ENCODE data around the gene BCL2L11.

DNA sequence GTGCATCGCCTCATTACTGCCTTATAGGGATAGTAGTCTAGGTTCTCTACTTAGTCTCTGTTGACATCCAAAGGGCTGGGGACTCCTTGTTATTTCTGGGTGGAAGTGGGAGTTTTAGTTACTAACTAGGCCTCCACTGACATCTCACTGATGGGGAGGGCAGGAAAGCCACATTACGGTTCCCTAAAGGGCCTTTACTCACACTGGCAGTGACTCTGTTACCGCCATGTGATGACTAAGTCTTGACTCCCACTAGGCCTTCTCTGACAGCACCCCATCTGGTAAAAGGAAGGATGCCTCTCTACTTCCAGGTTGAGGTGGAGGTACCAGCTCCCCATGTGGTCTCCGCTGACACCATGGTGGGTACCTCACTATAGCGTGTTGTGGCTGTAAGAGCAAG lies 14.0 kb upstream of the BCL2L11 start:
- TF ChIP-seq MAX (IDR thresholded peaks at IDR 0.05; ENCODE audit: low read depth, low read length) (no peak), POLR2A (IDR thresholded peaks at IDR 0.05; ENCODE audit: extremely low read depth, insufficient read length) (no peak)

Data from NB4 (cell line).